ENCODE data around the gene TRMT44.
"Not testable (repeated sequence)": the region's sequence is repeated elsewhere in the genome, so short reads cannot be mapped to it uniquely, and the experiment has no call there.

The TRMT44 gene

GRCh38 chr4:8407756-8408155, 32.8 kb upstream of the TRMT44 start:
- no peak for DNase-seq

- no peak for DNase-seq
These were observed 31.1 kb upstream of the TRMT44 start for GRCh38 chr4:8409264-8410065.

GRCh38 chr4:8410066-8410625, 30.4 kb upstream of the TRMT44 start:
- no peak for DNase-seq

GRCh38 chr4:8410641-8411271, 29.8 kb upstream of the TRMT44 start:
- no peak for DNase-seq

- no peak for DNase-seq
These were observed 29.0 kb upstream of the TRMT44 start for GRCh38 chr4:8411351-8412180.

GRCh38 chr4:8412288-8412687, 28.3 kb upstream of the TRMT44 start:
- no peak for DNase-seq

- DNase-seq: no peak
These were observed 26.2 kb upstream of the TRMT44 start for GRCh38 chr4:8414377-8414776.

GRCh38 chr4:8417071-8417614, 23.4 kb upstream of the TRMT44 start:
- no peak for DNase-seq

GRCh38 chr4:8419222-8420041, 21.1 kb upstream of the TRMT44 start:
- no peak for DNase-seq

- not testable (repeated sequence) for DNase-seq
These were observed 20.4 kb upstream of the TRMT44 start for GRCh38 chr4:8420151-8420550.

- DNase-seq: no peak
These were observed 18.2 kb upstream of the TRMT44 start for GRCh38 chr4:8422327-8422726.

- DNase-seq: no peak
These were observed 17.8 kb upstream of the TRMT44 start for GRCh38 chr4:8422786-8423185.

GRCh38 chr4:8427262-8427661, 13.3 kb upstream of the TRMT44 start:
- no peak for DNase-seq

GRCh38 chr4:8427761-8428287, 12.8 kb upstream of the TRMT44 start:
- DNase-seq: no peak

GRCh38 chr4:8428288-8429097, 12.1 kb upstream of the TRMT44 start:
- DNase-seq: peak; percentile 93

GRCh38 chr4:8431553-8431952, 9.0 kb upstream of the TRMT44 start:
- DNase-seq: no peak

- no peak for DNase-seq
These were observed 7.4 kb upstream of the TRMT44 start for GRCh38 chr4:8433136-8433535.

GRCh38 chr4:8434251-8435073, 6.1 kb upstream of the TRMT44 start:
- DNase-seq: no peak

- no peak for DNase-seq
These were observed 4.9 kb upstream of the TRMT44 start for GRCh38 chr4:8435656-8436121.

GRCh38 chr4:8437281-8437680, 3.3 kb upstream of the TRMT44 start:
- no peak for DNase-seq
